HS-5 (cell line): ENCODE results near the gene AIMP2.
"Not testable (repeated sequence)": the region's sequence is repeated elsewhere in the genome, so short reads cannot be mapped to it uniquely, and the experiment has no call there.

Source experiments
- DNase-seq: peaks from one replicate; pipeline ENCODE4 v3.0.0-alpha.2; 2012; ENCODE audit warnings: low read depth

AIMP2 gene

DNA sequence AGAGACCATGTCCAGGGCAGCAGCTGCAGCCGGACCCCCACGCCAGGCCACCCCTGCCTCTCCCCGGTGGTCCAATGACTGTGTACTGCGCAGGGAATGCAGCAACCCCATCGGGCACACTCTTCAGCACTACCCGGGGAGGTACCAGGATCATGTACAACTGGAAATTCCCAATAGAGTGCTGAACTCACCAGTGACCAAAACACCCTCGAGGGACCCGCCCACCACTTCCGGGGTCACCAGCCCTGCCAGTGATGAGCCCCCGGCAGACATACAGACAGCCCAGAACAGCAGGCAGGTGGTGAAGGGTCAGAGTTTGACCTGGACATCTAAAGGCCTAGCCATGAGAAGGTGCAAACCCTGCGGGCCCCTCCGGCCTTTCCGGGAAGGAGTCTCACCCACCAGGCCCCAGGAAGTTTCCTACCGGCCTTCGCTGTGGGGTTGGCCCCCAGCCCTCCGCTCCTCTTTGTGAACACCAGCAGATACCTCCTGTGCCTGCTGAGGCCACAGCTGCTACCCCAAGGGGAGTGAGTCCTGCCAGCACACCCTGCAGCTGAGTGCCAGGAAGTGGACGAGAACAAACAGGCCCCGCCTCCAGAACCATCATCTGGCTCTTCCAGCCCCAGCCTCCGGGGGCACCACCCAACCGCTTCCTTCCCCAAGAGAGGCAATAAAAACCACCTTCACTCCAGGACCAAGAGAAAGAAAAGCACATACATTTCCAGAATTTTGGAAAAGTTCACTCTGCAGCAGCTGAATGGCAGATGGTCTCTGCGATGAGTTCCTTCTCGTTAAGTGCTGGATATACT is 17.1 kb downstream of the AIMP2 start:
- DNase-seq, result no peak

DNA sequence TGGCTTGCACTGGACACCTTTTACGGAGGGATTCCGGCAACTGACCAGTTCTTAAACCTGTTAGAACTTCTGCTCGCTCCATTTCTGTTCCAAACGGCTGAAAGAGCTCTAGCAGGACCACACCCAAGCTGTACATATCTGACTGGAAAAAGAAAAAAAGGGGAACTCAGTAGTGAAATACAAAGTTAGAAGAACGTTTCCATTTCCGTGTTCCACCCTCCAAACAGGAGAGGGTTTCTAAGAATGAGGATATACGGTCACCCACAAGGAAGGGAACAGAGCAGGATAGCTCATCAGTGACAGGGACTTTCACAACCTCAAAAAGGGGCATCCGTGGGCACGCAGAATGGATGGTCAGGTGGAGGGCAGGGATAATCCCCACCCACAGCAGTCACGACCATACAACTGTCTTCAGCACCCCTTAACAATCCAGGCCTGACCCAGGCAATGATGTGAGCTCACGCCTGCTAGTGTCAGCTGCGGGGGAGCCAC is 17.8 kb downstream of the AIMP2 start:
- no peak for DNase-seq

- no peak for DNase-seq
These were observed 18.8 kb downstream of the AIMP2 start for GRCh38 chr7:6027806-6028365.

GRCh38 chr7:6028563-6028962 is 19.5 kb downstream of the AIMP2 start:
- DNase-seq, result no peak

GRCh38 chr7:6030988-6031387 is 21.9 kb downstream of the AIMP2 start, which contains the start of gene ANKRD61:
ANKRD61 (plus strand) TSS chr7:6031376; CDS start chr7:6031376, 0 bp downstream.
- no peak for DNase-seq

- DNase-seq, result no peak
These were observed 22.5 kb downstream of the AIMP2 start for GRCh38 chr7:6031567-6031966.

DNA sequence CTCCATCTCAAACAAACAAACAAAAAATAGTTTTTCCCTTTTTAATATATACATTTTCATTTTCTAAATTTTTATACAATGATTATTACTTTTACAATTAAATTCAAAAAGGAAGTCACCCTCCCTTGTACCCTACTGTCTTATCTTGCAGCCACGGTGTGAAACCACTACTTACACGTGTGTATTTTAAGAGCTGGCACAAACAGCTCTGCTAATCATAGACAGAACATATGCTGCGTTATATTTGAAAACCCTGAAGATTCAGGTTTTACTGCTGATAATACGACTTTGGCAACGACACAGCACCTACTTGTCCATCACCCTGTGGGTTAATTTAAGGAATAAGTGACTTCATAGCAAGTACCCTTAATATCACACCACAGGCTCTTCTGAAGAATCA is 23.1 kb downstream of the AIMP2 start:
- DNase-seq, result no peak

DNA sequence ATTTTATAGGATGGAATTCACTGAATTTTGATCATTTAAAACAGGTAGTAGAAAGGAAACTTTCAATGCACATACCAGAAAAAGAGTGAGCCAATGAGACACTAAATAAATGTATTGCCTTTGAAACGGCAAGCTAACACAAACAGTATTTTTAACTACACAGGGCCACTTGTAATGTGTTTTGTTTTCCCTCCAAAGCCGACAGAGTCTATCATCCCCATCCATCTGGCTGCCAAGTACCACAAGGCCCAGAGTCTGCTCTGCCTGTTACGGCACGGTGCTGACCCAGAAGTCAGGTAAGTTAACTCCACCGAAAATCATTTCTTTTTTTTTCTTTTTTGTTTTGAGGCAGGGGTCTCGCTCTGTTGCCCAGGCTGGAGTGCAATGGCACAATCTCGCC is 23.6 kb downstream of the AIMP2 start:
- DNase-seq, result no peak

DNA sequence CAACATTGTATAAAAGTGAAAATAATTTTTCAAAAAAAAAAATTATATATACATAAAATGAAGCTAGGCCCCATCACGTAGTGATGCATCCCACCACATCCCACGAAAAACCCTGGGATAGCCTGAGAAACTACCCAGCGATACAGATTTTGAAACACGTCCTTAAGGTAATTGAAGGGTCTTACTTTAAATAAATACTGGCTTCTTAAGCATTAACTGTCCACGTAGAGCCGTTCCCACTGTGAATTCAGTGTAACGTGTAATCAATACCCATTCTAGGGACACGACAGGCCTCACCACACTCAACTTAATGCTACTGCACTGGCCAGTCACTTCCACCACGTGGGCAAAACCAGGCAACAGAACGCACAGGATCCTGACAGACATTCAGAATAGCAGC is 26.1 kb downstream of the AIMP2 start:
- DNase-seq, result no peak

DNA sequence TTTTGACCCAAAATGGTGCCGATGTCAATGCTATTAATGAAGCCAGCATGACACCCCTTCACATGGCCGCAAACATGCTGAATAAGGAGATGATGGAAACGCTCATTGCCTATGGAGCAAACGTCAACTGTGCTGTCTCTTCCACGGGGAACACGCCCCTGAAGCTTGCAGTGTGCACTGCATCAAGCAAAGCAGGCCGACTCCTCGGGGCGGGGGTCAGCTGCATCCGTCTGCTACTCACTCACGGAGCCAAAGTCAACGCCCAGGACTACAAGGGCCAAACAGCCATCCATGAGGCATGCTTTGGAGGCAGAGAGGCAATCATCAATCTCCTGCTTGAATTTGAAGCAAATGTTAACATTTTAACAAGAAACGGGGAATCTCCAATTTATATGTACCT is 26.6 kb downstream of the AIMP2 start:
- no peak for DNase-seq

DNA sequence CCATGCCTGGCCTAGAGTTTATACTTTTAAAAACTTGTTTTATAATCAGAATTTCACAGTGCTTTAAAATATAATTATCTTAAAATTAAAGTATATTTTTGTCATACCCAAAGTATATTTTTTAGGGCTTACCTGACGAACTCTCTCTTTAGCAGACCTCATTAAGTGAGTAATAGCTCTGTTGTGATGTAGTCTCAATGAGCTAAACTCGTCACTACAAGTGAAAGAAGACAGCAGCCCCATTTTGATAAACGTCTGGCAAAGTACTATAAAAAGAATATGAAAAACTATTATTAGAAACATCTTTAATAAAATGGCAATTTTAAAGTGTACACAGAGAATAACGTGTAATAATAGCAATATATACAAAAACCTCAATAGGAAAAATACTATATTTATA is 40.7 kb downstream of the AIMP2 start:
- no peak for DNase-seq

DNA sequence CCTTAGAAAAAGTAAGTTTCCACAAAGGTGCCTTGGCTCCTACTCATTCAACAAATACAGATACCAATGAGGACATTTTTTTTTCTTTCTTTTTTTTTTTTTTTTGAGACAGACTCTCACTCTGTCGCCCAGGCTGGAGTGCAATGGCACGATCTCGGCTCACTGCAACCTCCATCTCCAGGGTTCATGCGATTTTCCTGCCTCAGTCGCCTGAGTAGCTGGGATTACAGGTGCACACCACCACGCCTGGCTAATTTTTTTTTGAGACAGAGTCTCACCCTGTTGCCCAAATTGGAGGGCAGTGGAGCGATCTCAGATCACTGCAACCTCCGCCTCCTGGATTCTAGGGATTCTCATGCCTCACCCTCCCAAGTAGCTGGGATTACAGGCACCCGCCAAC is 42.1 kb downstream of the AIMP2 start:
- not testable (repeated sequence) for DNase-seq

GRCh38 chr7:6056616-6057015 is 47.5 kb downstream of the AIMP2 start:
- no peak for DNase-seq

GRCh38 chr7:6057316-6058129 is 48.5 kb downstream of the AIMP2 start:
- DNase-seq, result no peak

- DNase-seq, result not testable (repeated sequence)
These were observed 50.9 kb downstream of the AIMP2 start for GRCh38 chr7:6059941-6060340.

- DNase-seq, result no peak
These were observed 62.3 kb downstream of the AIMP2 start for GRCh38 chr7:6071406-6071805.
